SK-N-MC (cell line): Measurements from ENCODE around the gene ALAS1.

ENCODE experiments used
- EZH2 ChIP-seq: fragments of 200-600 bp; sonication (generic); IDR thresholded peaks from one replicate; pipeline ENCODE4 v1.6.1; 2017; ENCODE audit warnings: antibody characterized with exemption
- POLR2AphosphoS5 ChIP-seq: IDR thresholded peaks from 2 replicates; pipeline ENCODE4 v1.6.1; 2012; ENCODE audit warnings: mild to moderate bottlenecking, low read depth, low read length, borderline replicate concordance

GRCh38 chr3:52237006-52237656, 39.2 kb downstream of the ALAS1 start:
- TF ChIP-seq POLR2AphosphoS5 = no peak
- no peak for TF ChIP-seq EZH2
